Activated CD4-positive, alpha-beta T cell treated with anti-CD3 and anti-CD28 coated beads, Interleukin-2, amount 10 ng/mL, durations not matched to agents 24 days and 14 days (primary cell): ENCODE results near the gene EPSTI1. TPM values are rescaled to one million over a fixed set of nuclear protein-coding genes. Genes with fewer than 3 reads are reported as not detected.
A peak's percentile ranks its signal among the peaks of the same experiment; 100 is the strongest.
"Not testable (repeated sequence)": the region's sequence is repeated elsewhere in the genome, so short reads cannot be mapped to it uniquely, and the experiment has no call there.

Experiments used
- DNase-seq: peaks from one replicate; pipeline ENCODE4 v3.0.0; 2022
- H3K27ac Mint-ChIP-seq: one replicate; pipeline ENCODE4 v1.8.0; 2022; ENCODE audit warnings: mild to moderate bottlenecking, mixed read lengths
- H3K27me3 Mint-ChIP-seq: one replicate; pipeline ENCODE4 v1.8.0; 2022; ENCODE audit warnings: mixed read lengths
- H3K36me3 Mint-ChIP-seq: one replicate; pipeline ENCODE4 v1.8.0; 2022; ENCODE audit warnings: low read depth, mild to moderate bottlenecking, mixed read lengths
- H3K4me1 Mint-ChIP-seq: one replicate; pipeline ENCODE4 v1.8.0; 2021; ENCODE audit warnings: mixed read lengths
- H3K4me3 Mint-ChIP-seq: one replicate; pipeline ENCODE4 v1.8.0; 2022; ENCODE audit warnings: mild to moderate bottlenecking, moderate library complexity, mixed read lengths
- H3K9me3 Mint-ChIP-seq: one replicate; pipeline ENCODE4 v1.8.0; 2021; ENCODE audit warnings: mixed read lengths
- intact Hi-C: fragments of 100-400 bp; cut with micrococcal nuclease; formaldehyde crosslinking; loops from one replicate; pipeline ENCODE4 v1.15.1; 2023
- total RNA-seq: library from RNA; stranded (reverse); gene quantifications from 2 replicates; pipeline ENCODE4 v1.2.3, GENCODE V29; 2022

Gene EPSTI1
- total RNA-seq, result 16.2 and 16.5 TPM in 2 replicates

DNA sequence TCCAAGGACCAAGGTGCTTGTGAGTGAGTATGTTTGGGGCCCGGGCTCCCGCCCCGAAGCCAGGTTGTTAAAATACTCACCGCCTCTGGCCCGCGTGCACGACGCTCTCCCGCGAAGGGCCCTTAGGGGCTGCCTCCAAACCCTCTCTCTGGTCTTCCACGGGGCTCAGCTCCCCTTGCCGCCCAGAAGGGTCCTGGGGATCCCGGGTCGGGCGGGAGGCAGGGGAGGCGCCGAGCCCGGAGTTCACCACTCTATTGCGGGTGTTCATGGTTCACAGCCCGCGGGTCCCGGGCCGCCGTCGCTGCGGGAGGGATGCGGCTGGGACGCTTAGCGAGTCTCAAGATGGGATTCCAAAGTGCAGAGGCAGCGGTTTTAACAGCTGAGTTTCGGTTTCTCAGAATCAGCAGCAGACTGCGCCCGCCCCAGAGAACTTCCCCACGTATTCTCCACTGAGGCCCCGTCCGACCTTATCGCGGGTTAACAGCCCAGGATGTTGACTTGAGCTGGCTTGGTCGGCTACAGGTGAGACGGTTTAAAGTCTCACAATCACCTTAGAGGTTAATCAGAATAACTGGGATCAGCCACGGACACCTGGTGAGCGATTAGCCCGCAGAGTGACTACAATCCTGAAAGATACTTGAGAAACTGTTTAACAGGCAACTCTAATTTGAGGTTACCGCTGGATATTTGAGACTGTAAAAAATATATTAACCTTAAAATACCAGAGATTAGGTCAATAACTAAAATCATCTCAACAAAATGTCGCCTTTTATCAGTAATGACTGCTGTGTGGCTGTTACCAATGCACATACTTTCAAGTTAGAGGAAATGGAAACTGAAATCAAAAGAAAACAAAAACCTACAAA, at the start of gene EPSTI1:
Gene EPSTI1, minus strand, starts transcription at position 344 of the 866 bp plus-strand sequence. Its CDS starts 76 bp downstream, at position 268.
- peaks cover 7% of the 10 kb centered on the region for H3K9me3 Mint-ChIP-seq
- H3K36me3 Mint-ChIP-seq, result peaks cover 8% of the 10 kb centered on the region
- intact Hi-C loops, result loop anchor here (1.0 to 5.0 kb wide), 7 partner anchors 9 to 1680 kb away; partner anchors contain the start of genes DNAJC15 and NAA16
- DNase-seq, result peak; percentile 95
- H3K4me3 Mint-ChIP-seq, result peak within 1 kb of the TSS; percentile 99
- peaks cover 61% of the 10 kb centered on the region for H3K4me1 Mint-ChIP-seq
- H3K27ac Mint-ChIP-seq, result peak within 1 kb of the TSS; percentile 99
- no peaks in the 10 kb centered on the region for H3K27me3 Mint-ChIP-seq

GRCh38 chr13:43041369-43041921, 49.4 kb upstream of the EPSTI1 start:
- DNase-seq, result no peak
- H3K4me3 Mint-ChIP-seq, result no peak overlapping the region
- H3K9me3 Mint-ChIP-seq, result peaks cover 4% of the 10 kb centered on the region
- H3K27ac Mint-ChIP-seq, result peak overlapping the region; percentile 60
- intact Hi-C loops, result no loop called here
- H3K27me3 Mint-ChIP-seq, result no peaks in the 10 kb centered on the region
- H3K4me1 Mint-ChIP-seq, result peaks cover 45% of the 10 kb centered on the region
- peaks cover 43% of the 10 kb centered on the region for H3K36me3 Mint-ChIP-seq

DNA sequence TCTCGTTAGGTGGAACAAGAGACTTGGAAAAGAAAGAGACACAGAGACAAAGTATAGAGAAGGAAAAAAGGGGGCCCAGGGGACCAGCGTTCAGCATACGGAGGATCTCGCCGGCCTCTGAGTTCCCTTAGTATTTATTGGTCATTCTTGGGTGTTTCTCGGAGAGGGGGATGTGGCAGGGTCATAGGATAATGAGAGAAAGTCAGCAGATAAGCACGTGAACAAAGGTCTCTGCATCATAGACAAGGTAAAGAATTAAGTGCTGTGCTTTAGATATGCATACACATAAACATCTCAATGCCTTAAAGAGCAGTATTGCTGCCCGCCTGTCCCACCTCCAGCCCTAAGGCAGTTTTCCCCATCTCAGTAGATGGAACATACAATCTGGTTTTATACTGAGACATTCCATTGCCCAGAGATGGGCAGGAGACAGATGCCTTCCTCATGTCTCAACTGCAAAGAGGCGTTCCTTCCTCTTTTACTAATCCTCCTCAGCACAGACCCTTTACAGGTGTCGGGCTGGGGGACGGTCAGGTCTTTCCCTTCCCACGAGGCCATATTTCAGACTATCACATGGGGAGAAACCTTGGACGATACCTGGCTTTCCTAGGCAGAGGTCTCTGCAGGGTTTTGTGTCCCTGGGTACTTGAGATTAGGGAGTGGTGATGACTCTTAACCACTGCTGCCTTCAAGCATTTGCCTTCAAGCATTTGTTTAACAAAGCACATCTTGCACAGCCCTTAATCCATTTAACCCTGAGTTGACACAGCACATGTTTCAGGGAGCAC, 48.7 kb upstream of the EPSTI1 start:
- H3K4me3 Mint-ChIP-seq, intact Hi-C loops, H3K27ac Mint-ChIP-seq, H3K9me3 Mint-ChIP-seq, H3K27me3 Mint-ChIP-seq, DNase-seq: not testable (repeated sequence)
- Mint-ChIP-seq H3K4me1 (peaks cover 41% of the 10 kb centered on the region), H3K36me3 (peaks cover 41% of the 10 kb centered on the region)

- H3K4me3 Mint-ChIP-seq, result no peak overlapping the region
- H3K36me3 Mint-ChIP-seq, result peaks cover 41% of the 10 kb centered on the region
- peaks cover 34% of the 10 kb centered on the region for H3K4me1 Mint-ChIP-seq
- H3K27me3 Mint-ChIP-seq, result no peaks in the 10 kb centered on the region
- intact Hi-C loops, result no loop called here
- DNase-seq, result no peak
- no peak overlapping the region for H3K27ac Mint-ChIP-seq
- H3K9me3 Mint-ChIP-seq, result peaks cover 4% of the 10 kb centered on the region
These were observed 47.9 kb upstream of the EPSTI1 start for GRCh38 chr13:43039966-43040365.

DNA sequence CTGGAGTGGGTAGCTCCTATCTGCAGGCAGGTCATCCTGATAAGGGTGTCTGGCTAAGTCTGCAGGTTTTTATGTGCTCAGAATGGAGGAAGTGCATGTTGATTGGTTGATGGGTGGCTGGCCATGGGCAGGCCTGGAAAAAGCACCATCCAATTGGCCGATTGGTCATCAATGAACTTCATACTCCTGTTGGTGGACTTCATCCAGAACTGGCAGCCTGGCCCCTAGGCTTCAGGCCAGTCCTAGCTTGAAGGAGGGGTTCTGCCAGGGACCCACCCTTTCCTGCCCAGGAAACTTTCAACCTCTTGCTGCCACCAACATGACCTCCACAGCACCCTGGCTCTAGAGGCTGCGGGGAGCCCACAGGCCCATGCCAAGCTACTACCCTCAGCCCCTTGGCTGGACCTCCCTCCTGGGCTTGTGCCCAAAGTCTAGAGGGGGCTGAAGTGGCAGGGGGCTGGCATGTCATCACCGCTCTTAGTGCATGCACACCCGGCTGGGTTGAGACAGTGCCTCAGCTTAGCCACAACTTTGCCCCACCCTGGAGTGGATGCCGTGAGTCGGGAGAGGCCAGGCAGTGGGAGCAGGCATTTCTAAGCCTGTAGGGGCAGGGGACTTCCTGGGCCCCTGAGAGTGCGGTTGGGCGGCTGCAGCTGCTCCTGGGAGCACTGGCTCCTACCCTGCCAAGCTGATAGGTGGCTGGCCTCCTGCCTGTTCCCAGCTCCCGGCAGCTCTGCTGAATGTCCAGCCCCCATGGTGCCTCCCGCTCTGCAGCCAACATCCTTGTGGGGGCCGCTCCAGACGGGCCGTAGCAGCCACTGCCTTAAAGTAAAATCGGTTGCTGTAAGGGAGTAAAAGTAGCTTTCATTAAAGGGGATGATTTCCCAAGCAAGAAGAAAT, 44.6 kb upstream of the EPSTI1 start:
- intact Hi-C loops, result no loop called here
- H3K4me3 Mint-ChIP-seq, result no peak overlapping the region
- no peak overlapping the region for H3K27ac Mint-ChIP-seq
- no peak for DNase-seq
- H3K9me3 Mint-ChIP-seq, result peaks cover 7% of the 10 kb centered on the region
- no peaks in the 10 kb centered on the region for H3K27me3 Mint-ChIP-seq
- H3K36me3 Mint-ChIP-seq, result peaks cover 40% of the 10 kb centered on the region
- peaks cover 26% of the 10 kb centered on the region for H3K4me1 Mint-ChIP-seq

DNA sequence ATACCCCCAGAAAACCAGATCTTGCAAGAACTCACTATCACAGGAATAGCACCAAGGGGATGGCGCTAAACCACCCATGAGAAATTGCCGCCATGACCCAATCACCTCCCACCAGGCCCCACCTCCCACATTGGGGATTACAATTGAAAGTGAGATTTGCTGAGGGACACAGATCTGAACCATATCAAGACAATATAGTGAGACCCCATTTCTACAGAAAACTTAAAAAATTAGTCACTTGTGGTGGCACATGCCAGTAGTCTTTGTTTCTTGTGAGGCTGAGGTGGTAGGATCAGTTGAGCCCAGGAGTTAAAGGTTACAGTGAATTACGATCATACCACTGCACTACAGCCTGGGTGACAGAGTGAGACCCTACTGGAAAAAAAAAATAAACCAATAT, 41.0 kb upstream of the EPSTI1 start:
- H3K36me3 Mint-ChIP-seq, result peaks cover 34% of the 10 kb centered on the region
- no peaks in the 10 kb centered on the region for H3K27me3 Mint-ChIP-seq
- no peak for DNase-seq
- no peak overlapping the region for H3K27ac Mint-ChIP-seq
- intact Hi-C loops, result no loop called here
- H3K4me3 Mint-ChIP-seq, result no peak overlapping the region
- peaks cover 21% of the 10 kb centered on the region for H3K4me1 Mint-ChIP-seq
- H3K9me3 Mint-ChIP-seq, result peaks cover 5% of the 10 kb centered on the region

GRCh38 chr13:43031881-43032280, 39.8 kb upstream of the EPSTI1 start:
- H3K27ac Mint-ChIP-seq, result no peak overlapping the region

DNA sequence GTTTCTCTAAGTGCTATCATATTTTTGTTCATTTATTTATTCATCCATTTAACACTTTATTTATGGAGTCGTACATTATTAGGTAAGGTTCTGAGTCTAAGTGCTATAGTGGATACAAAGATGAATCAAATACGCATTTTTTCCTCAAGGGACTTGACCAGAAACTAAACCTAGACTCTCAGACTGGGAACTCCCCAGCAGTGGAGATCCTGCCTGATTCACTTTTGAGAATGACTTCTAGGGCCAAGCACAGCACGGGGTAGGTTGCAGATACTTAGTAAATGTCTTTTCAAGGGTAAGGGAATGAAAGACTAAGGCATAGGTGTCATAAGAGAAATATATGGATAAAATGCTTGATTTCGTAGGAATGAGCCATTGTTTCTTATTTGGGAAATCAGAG, 38.5 kb upstream of the EPSTI1 start:
- H3K4me1 Mint-ChIP-seq, result peaks cover 26% of the 10 kb centered on the region
- no peak overlapping the region for H3K27ac Mint-ChIP-seq
- H3K27me3 Mint-ChIP-seq, result no peaks in the 10 kb centered on the region
- peaks cover 5% of the 10 kb centered on the region for H3K9me3 Mint-ChIP-seq
- H3K36me3 Mint-ChIP-seq, result peaks cover 33% of the 10 kb centered on the region
- intact Hi-C loops, result no loop called here
- H3K4me3 Mint-ChIP-seq, result no peak overlapping the region
- no peak for DNase-seq

More at GRCh38 chr13:43031881-43032280, 39.8 kb upstream of the EPSTI1 start:
- peaks cover 33% of the 10 kb centered on the region for H3K36me3 Mint-ChIP-seq
- no peak for DNase-seq
- peaks cover 24% of the 10 kb centered on the region for H3K4me1 Mint-ChIP-seq
- H3K27me3 Mint-ChIP-seq, result no peaks in the 10 kb centered on the region
- peaks cover 5% of the 10 kb centered on the region for H3K9me3 Mint-ChIP-seq
- intact Hi-C loops, result no loop called here
- H3K4me3 Mint-ChIP-seq, result no peak overlapping the region

DNA sequence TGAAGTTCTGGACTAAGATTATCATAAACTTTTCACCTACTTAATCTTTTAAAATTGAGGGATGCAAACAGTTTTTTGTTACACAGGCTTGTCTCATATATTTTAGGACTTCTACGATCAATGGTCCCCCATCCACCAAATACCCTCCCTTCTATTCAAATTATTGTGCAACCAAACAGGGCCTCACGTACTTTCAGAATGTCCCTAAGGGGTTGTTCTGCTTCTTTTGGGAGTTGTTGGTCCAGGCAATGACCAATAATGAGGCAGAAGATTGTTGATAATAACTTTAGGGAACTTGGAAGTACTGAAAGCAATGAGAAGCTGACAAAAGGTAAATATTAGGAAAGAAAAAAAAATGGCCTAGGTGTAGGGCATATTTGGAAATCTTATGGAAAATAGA, 34.2 kb upstream of the EPSTI1 start:
- H3K36me3 Mint-ChIP-seq, result peaks cover 26% of the 10 kb centered on the region
- peaks cover 29% of the 10 kb centered on the region for H3K4me1 Mint-ChIP-seq
- H3K4me3 Mint-ChIP-seq, result no peak overlapping the region
- no peak overlapping the region for H3K27ac Mint-ChIP-seq
- intact Hi-C loops, result no loop called here
- DNase-seq, result no peak
- H3K27me3 Mint-ChIP-seq, result no peaks in the 10 kb centered on the region
- no peaks in the 10 kb centered on the region for H3K9me3 Mint-ChIP-seq

- DNase-seq, result peak; percentile 95
- H3K9me3 Mint-ChIP-seq, result no peaks in the 10 kb centered on the region
- H3K27me3 Mint-ChIP-seq, result no peaks in the 10 kb centered on the region
- H3K27ac Mint-ChIP-seq, result peak within 1 kb of the TSS; percentile 94
- intact Hi-C loops, result loop anchor here (1.0 to 5.0 kb wide), 5 partner anchors 22 to 54 kb away; partner anchors contain the start of gene EPSTI1
- peaks cover 24% of the 10 kb centered on the region for H3K4me1 Mint-ChIP-seq
- peak within 1 kb of the TSS; percentile 98 for H3K4me3 Mint-ChIP-seq
- peaks cover 14% of the 10 kb centered on the region for H3K36me3 Mint-ChIP-seq
These were observed 31.4 kb upstream of the EPSTI1 start, which contains the start of gene DNAJC15 for GRCh38 chr13:43023289-43023963. TSS of gene DNAJC15 (plus strand) at chr13:43023586. CDS start at chr13:43023627, 41 bp downstream.

GRCh38 chr13:43022934-43023288, 30.9 kb upstream of the EPSTI1 start:
- intact Hi-C loops, result loop anchor here (1.0 to 5.0 kb wide), 5 partner anchors 22 to 54 kb away; partner anchors contain the start of gene EPSTI1
- H3K4me3 Mint-ChIP-seq, result peak overlapping the region; percentile 98
- H3K9me3 Mint-ChIP-seq, result no peaks in the 10 kb centered on the region
- H3K36me3 Mint-ChIP-seq, result peaks cover 9% of the 10 kb centered on the region
- H3K4me1 Mint-ChIP-seq, result peaks cover 20% of the 10 kb centered on the region
- peak overlapping the region; percentile 94 for H3K27ac Mint-ChIP-seq
- no peak for DNase-seq
- no peaks in the 10 kb centered on the region for H3K27me3 Mint-ChIP-seq

DNA sequence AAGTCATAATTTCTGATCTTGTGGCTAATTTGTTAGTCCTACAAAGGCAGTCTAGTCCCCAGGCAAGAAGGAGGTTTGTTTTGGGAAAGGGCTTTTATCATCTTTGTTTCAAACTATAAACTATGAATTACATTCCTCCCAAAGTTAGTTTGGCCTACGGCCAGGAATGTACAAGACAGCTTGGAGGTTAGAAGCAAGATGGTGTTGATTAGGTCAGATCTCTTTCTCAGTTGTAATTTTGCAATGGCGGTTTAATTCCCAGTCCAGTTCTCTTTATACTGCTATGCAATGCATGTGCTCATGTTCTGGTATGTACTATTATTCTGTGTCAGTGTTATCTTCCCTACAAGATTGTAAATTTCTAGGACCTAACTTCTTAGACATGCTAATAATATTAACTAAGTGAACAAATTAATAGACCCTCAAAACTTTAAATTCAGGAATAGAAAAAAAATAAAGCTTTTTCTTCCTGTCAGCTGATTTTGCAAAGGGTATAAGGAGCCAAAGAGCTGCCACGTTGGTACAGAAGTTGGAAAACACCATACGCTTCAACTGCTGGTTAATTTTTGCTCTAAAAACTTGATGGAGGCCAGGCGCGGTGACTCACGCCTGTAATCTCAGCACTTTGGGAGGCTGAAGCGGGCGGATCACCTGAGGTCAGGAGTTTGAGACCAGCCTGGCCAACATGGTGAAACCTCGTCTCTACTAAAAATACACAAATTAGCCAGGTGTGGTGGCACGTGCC, 30.1 kb upstream of the EPSTI1 start:
- intact Hi-C loops, result loop anchor here (2.0 to 5.0 kb wide), 2 partner anchors 37 to 40 kb away; no protein-coding TSS in a partner anchor
- H3K27ac Mint-ChIP-seq, result no peak overlapping the region
- H3K4me1 Mint-ChIP-seq, result peaks cover 18% of the 10 kb centered on the region
- DNase-seq, result no peak
- H3K36me3 Mint-ChIP-seq, result peaks cover 6% of the 10 kb centered on the region
- H3K9me3 Mint-ChIP-seq, result no peaks in the 10 kb centered on the region
- H3K4me3 Mint-ChIP-seq, result no peak overlapping the region
- H3K27me3 Mint-ChIP-seq, result no peaks in the 10 kb centered on the region
